ENCODE measurements around the gene PLCG1. TPM values are rescaled to one million over a fixed set of nuclear protein-coding genes. Genes with fewer than 3 reads are reported as not detected.

The PLCG1 gene
- total and polyA plus RNA-seq, 2 of the 8 experiments (the other 6 are each of a cell fraction or from before 2014, with no cell fraction given): 103 to 154 TPM

- H3K4me2 ChIP-seq (ENCODE audit: insufficient read depth in 1 of 2, low read depth in 2 of 2, low read length in 2 of 2): no peak overlapping the region
- no peak overlapping the region for H3K14ac ChIP-seq (ENCODE audit: insufficient read length)
- peaks cover 2% of the 10 kb centered on the region in 2 experiments; a peak in 2 of 4 replicates for H3K9me3 ChIP-seq (ENCODE audit: insufficient read depth in 2 of 2, low read depth in 1 of 2, low read length in 1 of 2)
- no peak overlapping the region for H3K23ac ChIP-seq (ENCODE audit: insufficient read length)
- TF ChIP-seq ATF3 (IDR thresholded peaks at IDR 0.05; ENCODE audit: insufficient read depth, low read depth, low read length) (no peak), YY1 (IDR thresholded peaks at IDR 0.05; ENCODE audit: low read depth, low read length) (no peak), POLR2AphosphoS5 (IDR thresholded peaks at IDR 0.05; ENCODE audit: low read depth, low read length) (no peak), BACH1 (IDR thresholded peaks at IDR 0.05; ENCODE audit: low read length) (no peak), CHD1 (IDR thresholded peaks at IDR 0.05; ENCODE audit: low read depth, low read length) (no peak)
- H2BK15ac ChIP-seq (ENCODE audit: low read length): no peak overlapping the region
- no peaks in the 10 kb centered on the region for H3K36me3 ChIP-seq (ENCODE audit: control insufficient read depth in 2 of 4, insufficient read depth in 4 of 4, low read length in 3 of 4)
- H4K91ac ChIP-seq (replicated peaks; ENCODE audit: insufficient read length, low read length): no peak overlapping the region
- H4K5ac ChIP-seq (ENCODE audit: insufficient read length, low read depth, low read length): no peak overlapping the region
- H2BK20ac ChIP-seq (ENCODE audit: low read length): no peak overlapping the region
- no peak overlapping the region for H3K56ac ChIP-seq (replicated peaks; ENCODE audit: insufficient read length, low read depth, low read length)
- DNase-seq (ENCODE audit: low read depth in 1 of 2, low spot score in 2 of 2) (no peak), FAIRE-seq (no peak)
- H2BK12ac ChIP-seq (ENCODE audit: low read depth, low read length): no peak overlapping the region
- H3K79me2 ChIP-seq (ENCODE audit: control insufficient read depth in 1 of 2, insufficient read depth in 2 of 2, low read length in 2 of 2): no peaks in the 10 kb centered on the region
- no peak overlapping the region for H4K8ac ChIP-seq (ENCODE audit: extremely low read depth, insufficient read depth, low read length)
- 95% methylated on average over 10 of the region's 10 CpGs; no CpG with 5 or more reads in 1 of the 2 experiments for WGBS, 2 experiments (ENCODE audit: extremely low coverage in 1 of 2, insufficient coverage in 1 of 2, insufficient read length in 1 of 2, insufficient replicate concordance in 2 of 2, low coverage in 1 of 2, low lambda C conversion rate in 2 of 2, missing lambda C conversion rate in 1 of 2)
- no peak overlapping the region for H2AFZ ChIP-seq (ENCODE audit: low read length)
- POLR2A ChIA-PET (ENCODE audit: partially characterized antibody): interaction anchor here (2.4 kb wide), 1 partner anchor 22 kb away, joined by 6 read pairs; no protein-coding TSS in a partner anchor
- CTCF ChIA-PET (ENCODE audit: partially characterized antibody): interaction anchor here (0.6 to 3.3 kb wide), 9 partner anchors 10 to 531 kb away, joined by 3 to 16 read pairs (median 4); partner anchors contain the start of gene LPIN3
- H2BK120ac ChIP-seq (replicated peaks; ENCODE audit: low read depth, low read length): no peak overlapping the region
- no peak overlapping the region for H2BK5ac ChIP-seq (ENCODE audit: low read depth, low read length)
- no peaks in the 10 kb centered on the region for H3K79me1 ChIP-seq (ENCODE audit: low read depth, low read length)
- H4K20me1 ChIP-seq (replicated peaks in 1 of 2; ENCODE audit: control insufficient read depth in 1 of 2, insufficient read depth in 2 of 2, low read length in 2 of 2): no peaks in the 10 kb centered on the region
- no peak overlapping the region for H3K9ac ChIP-seq (replicated peaks in 1 of 4; ENCODE audit: extremely low read depth in 1 of 4, low read depth in 3 of 4, low read length in 3 of 4)
- no peaks in the 10 kb centered on the region for H3K4me1 ChIP-seq (replicated peaks in 1 of 4; ENCODE audit: control insufficient read depth in 3 of 4, insufficient read depth in 4 of 4, low read length in 3 of 4)
- H3K4me3 ChIP-seq (ENCODE audit: extremely low read depth in 1 of 4, insufficient read depth in 2 of 4, low read depth in 3 of 4, low read length in 4 of 4): no peak overlapping the region
- no peak overlapping the region for H2AK5ac ChIP-seq (ENCODE audit: low read depth, low read length)
- no peak overlapping the region for H3K4ac ChIP-seq (replicated peaks; ENCODE audit: insufficient read length, low read depth, low read length)
- no peak overlapping the region for H3K18ac ChIP-seq (ENCODE audit: extremely low read depth, low read length)
- H3K27ac ChIP-seq (ENCODE audit: low read depth, low read length): no peak overlapping the region
- H3K27me3 ChIP-seq (replicated peaks in 1 of 4; ENCODE audit: control insufficient read depth in 3 of 4, extremely low read depth in 1 of 4, insufficient read depth in 3 of 4, low read length in 3 of 4): no peaks in the 10 kb centered on the region
- no peaks in the 10 kb centered on the region for H3K23me2 ChIP-seq (ENCODE audit: low read depth, low read length)
Measured at GRCh38 chr20:41202426-41202825, 65.1 kb downstream of the PLCG1 start.
